Fibroblast of lung (primary cell): ENCODE data around the gene HBG1.

Experiments used
- CTCF ChIP-seq, 2 donors: IDR thresholded peaks in 1 of 2; conservative IDR thresholded peaks in 1 of 2; 1 replicate in 1 of 2; 2 replicates in 1 of 2; pipeline ENCODE4 v1.5.1; 2011 to 2012; ENCODE audit warnings: low read length in 2 of 2, control low read depth in 1 of 2, inconsistent platforms in 1 of 2, low read depth in 1 of 2, mild to moderate bottlenecking in 1 of 2
- EZH2 ChIP-seq: IDR thresholded peaks from 2 replicates; pipeline ENCODE4 v1.5.1; 2012; ENCODE audit warnings: low read length, control low read depth, mild to moderate bottlenecking; ENCODE audit errors: missing control alignments

- TF ChIP-seq CTCF (conservative IDR thresholded peaks at IDR 0.05 in 1 of 2, IDR thresholded peaks at IDR 0.05 in 1 of 2; ENCODE audit: low read depth in 1 of 2, low read length in 2 of 2): no peak
- no peak for TF ChIP-seq EZH2
Observed at GRCh38 chr11:5243816-5244180, 5.9 kb downstream of the HBG1 start.
